ENCODE measurements around the gene ASTN2. TPM values are rescaled to one million over a fixed set of nuclear protein-coding genes. Genes with fewer than 3 reads are reported as not detected.

Gene ASTN2
- total and polyA plus RNA-seq, 2 experiments from 2014 or later: 5.6 to 7.7 TPM

- H3K4me1 ChIP-seq (ENCODE audit: low read depth): peaks cover 21% of the 10 kb centered on the region
- no peaks in the 10 kb centered on the region for H3K9me3 ChIP-seq (ENCODE audit: low read depth)
- H3K27ac ChIP-seq: no peak overlapping the region
- no peaks in the 10 kb centered on the region for H3K36me3 ChIP-seq
- TF ChIP-seq CTCF (IDR thresholded peaks at IDR 0.05; ENCODE audit: low read depth, low read length): no peak
- H3K4me3 ChIP-seq: no peak overlapping the region
- DNase-seq (ENCODE audit: low read depth in 1 of 2, low spot score in 1 of 2): no peak
- no peaks in the 10 kb centered on the region for H3K27me3 ChIP-seq
Measured at GRCh38 chr9:116476002-116476401, 938.9 kb downstream of the ASTN2 start.

DNA sequence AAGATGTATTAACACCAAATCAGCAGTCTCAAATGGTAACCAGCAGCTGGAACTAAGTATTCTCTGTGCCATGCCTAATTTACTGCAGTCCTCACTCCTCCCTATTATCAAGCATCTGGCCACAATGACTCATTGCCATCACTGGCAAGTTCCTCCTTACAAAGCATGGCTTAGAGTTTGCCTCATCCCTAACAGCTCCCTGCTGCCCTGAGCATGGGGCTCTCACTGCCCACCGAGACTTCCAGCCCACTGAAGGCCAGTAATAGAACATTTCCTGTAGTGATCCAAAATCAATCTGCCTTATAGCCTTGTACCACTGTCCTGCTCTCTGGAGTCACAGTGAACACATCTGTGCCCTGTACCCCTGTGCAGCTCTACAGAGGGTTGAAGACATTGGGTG lies 939.7 kb downstream of the ASTN2 start:
- Histone ChIP-seq H3K4me1 (ENCODE audit: low read depth) (peaks cover 28% of the 10 kb centered on the region), H3K9me3 (ENCODE audit: low read depth) (no peaks in the 10 kb centered on the region), H3K27me3 (no peaks in the 10 kb centered on the region), H3K27ac (no peak overlapping the region), H3K4me3 (no peak overlapping the region), H3K36me3 (no peaks in the 10 kb centered on the region)
- no peak for TF ChIP-seq CTCF (IDR thresholded peaks at IDR 0.05; ENCODE audit: low read depth, low read length)
- peak in 1 of 2 donors; percentile 60 for DNase-seq (ENCODE audit: low read depth in 1 of 2, low spot score in 1 of 2)

GRCh38 chr9:116471944-116472506 lies 942.8 kb downstream of the ASTN2 start:
- Histone ChIP-seq H3K4me3 (no peak overlapping the region), H3K27ac (peak overlapping the region; percentile 97), H3K36me3 (no peaks in the 10 kb centered on the region), H3K4me1 (ENCODE audit: low read depth) (peaks cover 35% of the 10 kb centered on the region), H3K27me3 (no peaks in the 10 kb centered on the region), H3K9me3 (ENCODE audit: low read depth) (no peaks in the 10 kb centered on the region)
- DNase-seq (ENCODE audit: low read depth in 1 of 2, low spot score in 1 of 2): no peak
- TF ChIP-seq CTCF (IDR thresholded peaks at IDR 0.05; ENCODE audit: low read depth, low read length): no peak

DNA sequence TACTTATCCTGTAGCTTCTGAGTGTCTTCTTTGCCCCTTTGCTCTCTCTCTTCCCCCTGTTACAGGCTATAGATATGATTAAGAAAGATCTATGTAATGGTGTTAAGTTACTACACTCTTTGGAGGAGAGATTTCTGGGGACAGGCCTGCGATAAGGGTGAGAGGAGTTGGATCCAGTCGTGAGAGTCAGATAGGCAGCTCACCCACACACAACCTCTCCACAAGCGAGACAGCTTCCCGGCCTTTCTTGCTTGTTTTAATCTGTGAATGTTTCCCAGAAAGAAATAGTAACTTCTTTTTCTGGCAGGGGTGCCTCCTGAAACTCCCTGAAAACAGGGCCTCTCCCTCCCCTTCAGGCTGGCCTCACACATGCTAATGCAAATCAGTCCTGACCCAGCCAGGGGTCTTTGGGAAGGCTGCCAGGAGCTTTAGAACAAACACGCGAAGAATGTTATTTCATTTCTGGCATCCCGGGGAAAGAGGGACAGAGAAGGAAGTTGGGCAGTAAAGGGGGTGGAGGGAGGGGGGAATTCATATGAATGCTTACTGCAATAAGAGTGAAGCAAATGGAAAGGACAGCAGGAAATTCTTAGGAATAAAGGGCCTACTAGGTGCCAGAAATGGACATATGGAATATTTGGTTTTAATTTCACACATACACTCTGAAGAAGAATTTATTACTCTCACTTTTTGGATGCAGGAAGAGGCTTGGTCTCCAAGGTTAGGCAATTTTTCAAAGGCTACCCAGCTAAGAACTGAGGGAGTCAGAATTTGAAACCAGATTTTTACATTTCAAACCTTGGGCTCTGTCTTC lies 943.6 kb downstream of the ASTN2 start:
- TF ChIP-seq CTCF (IDR thresholded peaks at IDR 0.05; ENCODE audit: low read depth, low read length): no peak
- peaks cover 30% of the 10 kb centered on the region for H3K4me1 ChIP-seq (ENCODE audit: low read depth)
- H3K36me3 ChIP-seq: no peaks in the 10 kb centered on the region
- H3K27me3 ChIP-seq: no peaks in the 10 kb centered on the region
- no peak overlapping the region for H3K4me3 ChIP-seq
- H3K27ac ChIP-seq: peak overlapping the region; percentile 97
- DNase-seq (ENCODE audit: low read depth in 1 of 2, low spot score in 1 of 2): peak; percentile 95 to 98
- H3K9me3 ChIP-seq (ENCODE audit: low read depth): no peaks in the 10 kb centered on the region

DNA sequence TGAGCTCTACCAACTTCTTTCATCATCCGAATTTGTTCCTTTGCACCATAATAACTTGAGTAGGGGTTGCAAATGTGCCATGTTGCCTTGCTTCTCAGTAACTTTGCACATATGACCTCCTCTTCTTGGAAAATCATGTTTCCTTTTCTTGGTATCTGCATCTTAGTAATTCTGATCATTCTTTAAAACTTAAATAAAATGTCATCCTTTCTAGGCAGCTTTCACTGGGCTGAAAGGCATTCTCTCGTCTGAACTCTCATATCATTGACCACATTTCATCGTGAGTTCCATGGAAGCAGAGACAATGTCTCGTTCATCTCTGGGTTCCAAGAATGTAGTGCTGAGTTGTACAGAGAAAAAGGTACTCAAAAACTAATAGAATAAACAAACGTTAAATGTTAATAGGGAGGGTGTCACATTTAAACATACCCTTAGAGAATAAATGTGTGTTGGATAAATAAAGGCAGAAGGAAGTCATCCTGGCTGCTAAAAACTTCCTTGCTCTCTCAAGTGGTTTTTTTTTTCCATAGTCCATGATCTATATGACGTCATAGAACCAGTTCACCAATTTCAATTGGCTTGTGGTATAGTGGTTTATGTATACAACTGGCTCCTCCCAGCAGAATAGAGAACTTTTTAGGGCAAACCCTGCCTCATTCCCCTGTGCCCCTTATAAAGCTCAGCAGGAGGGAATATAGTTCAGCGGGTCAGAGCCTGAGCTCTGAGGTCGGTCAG lies 945.9 kb downstream of the ASTN2 start:
- DNase-seq (ENCODE audit: low read depth in 1 of 2, low spot score in 1 of 2): no peak
- Histone ChIP-seq H3K4me3 (no peak overlapping the region), H3K27ac (no peak overlapping the region), H3K36me3 (no peaks in the 10 kb centered on the region), H3K27me3 (no peaks in the 10 kb centered on the region), H3K9me3 (ENCODE audit: low read depth) (no peaks in the 10 kb centered on the region), H3K4me1 (ENCODE audit: low read depth) (peaks cover 36% of the 10 kb centered on the region)
- no peak for TF ChIP-seq CTCF (IDR thresholded peaks at IDR 0.05; ENCODE audit: low read depth, low read length)
